HG02970 (cell line): ENCODE measurements around the gene TXNDC11.

Experiments
- ATAC-seq: cut with Tn5 transposase; IDR thresholded peaks from one replicate; pipeline ENCODE4 v1.9.1; 2021; ENCODE audit warnings: mild to moderate bottlenecking, moderate library complexity, moderate number of reproducible peaks; ENCODE audit not compliant: unreplicated experiment, low FRiP score

Gene TXNDC11

GRCh38 chr16:11691771-11692170, 50.9 kb downstream of the TXNDC11 start:
- no peak for ATAC-seq

DNA sequence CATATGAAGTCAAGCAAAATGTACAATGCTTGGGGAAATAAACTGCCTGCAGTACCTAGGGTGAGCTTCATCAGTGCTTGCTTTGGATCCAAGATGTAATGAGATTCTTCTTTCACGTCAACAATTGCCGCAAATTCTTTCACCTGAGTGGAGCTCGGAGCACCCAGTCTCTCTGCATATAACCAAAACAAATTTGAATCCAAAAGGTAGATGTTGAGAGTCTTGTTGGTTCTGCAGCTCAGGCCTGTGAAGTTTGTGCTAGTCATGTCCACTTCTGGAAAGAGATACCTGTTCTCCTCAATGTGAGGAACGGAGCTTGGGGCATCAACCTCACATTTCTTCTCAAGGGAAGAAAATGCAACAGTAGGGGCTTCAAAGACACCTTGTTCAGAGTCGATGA, 51.4 kb downstream of the TXNDC11 start:
- ATAC-seq = no peak

GRCh38 chr16:11689031-11689840, 53.4 kb downstream of the TXNDC11 start:
- ATAC-seq = peak; percentile 74

- no peak for ATAC-seq
These were observed 54.2 kb downstream of the TXNDC11 start for GRCh38 chr16:11688520-11688886.

DNA sequence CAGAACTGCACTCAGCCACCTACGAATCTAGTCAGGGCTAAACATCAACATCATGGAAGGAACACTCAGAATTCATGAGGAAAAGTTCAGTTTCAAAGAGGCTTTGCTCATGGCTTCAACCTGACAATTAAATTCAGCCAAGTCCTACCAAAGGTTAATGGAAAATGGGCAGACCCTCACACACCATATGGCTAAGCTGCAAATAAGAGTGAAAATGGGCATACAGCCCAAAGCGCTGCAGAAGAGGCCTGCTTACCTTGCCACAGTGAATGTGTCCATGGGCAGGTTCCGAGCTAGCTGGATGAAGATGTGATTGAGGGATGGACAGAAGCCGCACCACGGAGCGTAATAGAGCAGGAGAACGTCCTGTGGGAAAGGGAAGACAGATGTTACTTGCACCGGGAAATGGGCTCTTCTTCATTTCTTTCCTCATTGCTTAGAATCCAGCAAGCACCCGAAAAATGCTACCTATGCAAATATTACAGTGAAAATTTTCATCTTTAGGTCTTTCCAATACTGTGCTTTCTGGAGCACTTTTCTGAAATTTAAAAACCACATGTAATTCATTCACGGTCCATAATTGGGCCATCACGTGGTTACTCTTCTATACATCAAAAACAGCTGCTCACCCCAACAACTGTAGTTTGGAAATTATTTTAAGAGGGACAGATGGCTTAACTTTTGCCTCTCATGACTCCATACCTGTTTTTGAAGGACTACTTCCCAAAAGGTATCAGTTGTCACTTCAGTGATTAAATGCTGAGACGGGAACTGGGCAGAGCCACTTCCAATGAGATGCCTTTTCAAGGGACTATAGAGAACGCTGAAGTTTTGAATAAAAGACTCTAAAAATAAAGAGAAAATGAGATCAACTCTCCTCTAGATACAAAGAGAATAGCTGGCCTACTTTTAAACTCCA, 54.8 kb downstream of the TXNDC11 start:
- no peak for ATAC-seq

GRCh38 chr16:11686713-11687380, 55.8 kb downstream of the TXNDC11 start:
- no peak for ATAC-seq

- no peak for ATAC-seq
These were observed 56.6 kb downstream of the TXNDC11 start for GRCh38 chr16:11685844-11686618.

DNA sequence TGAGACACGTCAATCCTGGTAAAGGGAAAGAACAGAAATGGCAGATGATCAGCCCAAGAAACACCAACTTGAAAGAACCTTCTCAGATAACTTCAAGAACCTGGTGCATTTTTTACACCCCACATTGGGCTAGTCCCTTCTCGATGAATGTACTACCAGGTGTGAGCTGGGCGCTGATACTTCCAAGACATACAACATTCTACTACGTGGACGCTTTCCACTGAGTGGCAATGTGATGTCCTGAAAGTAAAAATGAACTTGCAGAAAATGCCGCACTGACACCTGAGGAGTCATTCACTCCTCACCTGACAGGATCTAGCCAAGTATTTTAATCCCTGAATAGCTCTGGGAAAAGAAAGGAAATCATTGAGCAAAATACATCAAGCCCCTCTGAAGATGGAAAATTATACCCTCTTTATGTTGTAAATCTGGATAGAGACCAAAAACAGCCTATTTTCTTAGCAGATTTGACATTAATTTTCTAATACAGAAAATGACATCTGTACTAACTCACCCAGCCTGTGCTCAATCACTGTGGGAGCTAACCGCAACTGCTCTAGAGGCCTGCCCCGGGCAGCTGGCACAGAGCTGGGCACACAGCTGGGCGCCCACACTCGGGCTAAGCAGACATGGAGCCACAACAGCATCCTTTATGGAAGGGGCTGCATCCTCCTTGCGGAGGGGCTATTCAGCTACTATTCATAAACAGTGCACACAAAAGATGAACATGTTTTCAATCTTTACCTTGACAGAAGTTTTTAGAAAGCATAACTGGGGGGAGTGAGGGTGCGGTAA, 58.2 kb downstream of the TXNDC11 start:
- ATAC-seq = no peak

DNA sequence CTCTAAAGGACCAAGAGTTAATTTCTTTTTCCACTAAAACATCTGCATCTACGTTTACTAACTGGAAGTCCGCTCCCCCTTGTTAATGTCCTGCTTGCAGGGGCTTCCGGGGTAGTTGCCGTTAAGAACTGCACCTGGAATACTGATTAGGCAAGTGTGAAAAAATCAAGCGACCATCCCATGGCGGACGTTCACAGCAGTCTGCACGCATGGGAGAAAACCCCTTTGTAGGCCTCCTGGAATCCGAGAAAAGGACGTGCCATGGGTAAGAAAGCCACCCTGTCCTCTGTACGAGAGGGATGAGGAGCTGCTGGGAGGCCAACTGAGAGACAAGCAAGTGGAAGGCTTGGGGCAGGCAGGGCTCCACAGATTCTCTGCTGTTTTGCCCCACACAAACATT, 59.5 kb downstream of the TXNDC11 start:
- ATAC-seq = no peak

DNA sequence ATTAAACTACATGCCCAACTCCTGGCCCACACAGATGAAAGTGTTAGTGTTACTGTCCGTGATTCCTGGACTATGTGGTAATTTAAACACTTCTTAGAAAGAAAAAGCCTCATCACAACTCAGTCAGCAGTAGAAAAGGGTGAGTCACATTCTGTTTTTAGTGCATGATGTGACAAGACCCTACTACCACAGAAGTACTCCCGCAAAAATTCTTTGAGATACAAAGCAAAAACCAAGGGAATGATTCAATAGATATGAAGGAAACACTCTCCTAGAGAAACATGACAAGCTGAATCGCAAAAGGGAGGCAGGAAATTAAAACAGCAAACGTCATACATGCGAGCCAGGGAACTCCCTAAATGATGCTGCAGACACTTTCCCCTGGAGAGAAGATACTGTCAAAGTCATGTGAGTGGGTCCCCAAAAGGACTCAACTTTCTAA, 60.0 kb downstream of the TXNDC11 start:
- ATAC-seq = no peak

DNA sequence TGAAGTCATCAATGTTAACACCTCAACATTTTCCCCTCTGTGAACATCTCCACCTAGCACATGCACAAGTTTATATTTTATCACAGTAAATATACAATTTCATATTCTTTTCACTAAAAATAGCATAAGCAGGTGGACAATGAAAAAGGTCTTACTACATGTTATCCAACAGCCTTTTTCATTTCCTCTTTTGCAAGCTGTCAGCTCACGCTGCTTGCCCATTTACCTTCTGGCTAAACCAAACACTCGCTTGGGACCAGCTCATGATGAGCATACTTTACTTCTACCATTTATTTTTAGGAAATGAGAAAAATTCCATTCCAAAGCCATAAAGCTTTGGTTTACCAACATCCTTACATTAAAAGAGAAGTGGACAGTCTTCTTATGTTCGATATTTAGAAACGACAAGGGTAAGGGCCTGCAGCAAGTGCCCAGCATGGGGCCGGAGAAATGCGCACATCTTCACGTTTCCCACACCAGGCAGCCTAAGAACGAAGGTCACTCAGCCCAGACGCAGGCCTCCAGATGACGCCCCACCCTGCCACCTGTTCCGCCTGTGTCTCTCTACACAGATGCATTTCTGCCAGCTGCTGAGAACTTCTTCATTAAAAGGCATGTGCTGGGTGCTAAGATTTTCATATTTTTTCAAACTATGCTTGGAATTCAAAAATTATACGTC, 60.5 kb downstream of the TXNDC11 start:
- no peak for ATAC-seq

GRCh38 chr16:11681556-11681955, 61.1 kb downstream of the TXNDC11 start:
- ATAC-seq = no peak

DNA sequence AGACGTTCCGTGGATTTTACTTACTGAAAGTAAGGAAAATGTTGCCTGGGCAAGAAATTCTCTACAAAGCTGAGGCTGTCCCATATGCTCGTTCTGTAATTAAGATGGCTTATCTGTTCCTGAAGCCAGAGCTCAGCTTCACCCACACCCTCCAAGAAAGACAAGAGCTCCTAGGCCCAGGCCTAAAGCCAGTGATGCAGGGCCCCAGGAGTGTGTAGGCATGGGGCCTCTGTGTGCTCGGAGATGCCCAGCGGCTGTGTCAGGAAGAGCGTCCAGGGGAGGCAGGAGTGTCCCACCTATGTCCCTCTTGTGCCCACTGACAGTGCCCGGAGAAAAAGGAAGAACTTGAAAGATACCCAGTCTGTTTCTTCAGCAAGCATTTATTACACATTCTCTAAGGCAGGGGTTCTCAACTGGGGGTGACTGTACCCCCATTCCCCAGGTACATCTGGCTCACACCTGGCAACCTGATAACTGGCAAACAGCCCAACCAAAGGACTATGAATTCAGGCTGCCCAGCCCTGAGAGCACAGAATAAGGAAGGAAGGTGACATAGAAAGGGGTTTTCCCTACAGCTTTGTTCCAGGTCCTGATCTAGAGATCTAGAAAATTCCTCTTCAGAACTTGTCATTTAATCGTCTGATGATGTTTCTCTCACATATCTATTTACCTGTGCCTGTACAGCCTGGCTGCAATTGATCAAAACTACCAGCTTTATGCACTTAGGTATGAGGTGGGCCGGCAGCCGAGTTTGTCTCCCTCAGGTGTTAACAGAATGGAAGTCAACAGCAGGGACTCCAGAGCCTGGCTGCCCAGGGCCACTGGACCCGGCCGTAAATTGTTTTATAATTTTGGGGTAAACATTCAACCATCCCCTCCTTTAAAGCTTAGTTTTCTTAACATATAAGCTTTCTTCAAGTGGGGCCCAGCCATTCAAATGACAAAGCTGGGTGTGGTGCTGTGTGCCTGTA, 62.4 kb downstream of the TXNDC11 start:
- ATAC-seq = no peak

GRCh38 chr16:11679250-11679649, 63.4 kb downstream of the TXNDC11 start:
- no peak for ATAC-seq

- ATAC-seq = no peak
These were observed 64.4 kb downstream of the TXNDC11 start for GRCh38 chr16:11677959-11678881.

DNA sequence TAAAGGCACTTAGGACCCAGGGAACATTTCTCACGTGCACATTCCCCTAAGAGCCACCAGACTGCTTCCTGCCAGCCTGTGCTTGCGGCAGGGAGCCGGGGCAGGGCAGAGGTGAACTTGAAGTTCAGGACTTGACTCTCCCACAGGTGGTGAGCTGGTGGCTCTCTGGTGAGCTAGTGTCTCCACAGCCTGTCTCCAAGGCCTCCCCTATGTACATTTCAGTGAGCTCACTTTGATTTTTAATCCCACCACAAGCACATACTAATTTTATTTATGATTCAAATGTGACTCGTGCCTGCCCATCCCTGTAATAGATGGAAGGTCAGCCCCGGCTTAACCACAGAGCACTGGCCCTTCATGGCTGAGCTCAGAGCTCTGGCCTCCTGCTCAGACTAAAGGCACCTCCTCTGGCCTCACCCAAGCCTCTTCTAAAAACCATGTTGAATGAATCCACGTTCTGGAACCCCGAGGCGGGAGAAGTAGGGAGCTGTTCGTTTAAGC, 65.2 kb downstream of the TXNDC11 start:
- no peak for ATAC-seq
